ENCODE data around the gene CD2. TPM values are rescaled to one million over a fixed set of nuclear protein-coding genes. Genes with fewer than 3 reads are reported as not detected.

CD2 gene
- total RNA-seq, 2 donors from 2014 or later = 2.1 TPM; not detected in 1

DNA sequence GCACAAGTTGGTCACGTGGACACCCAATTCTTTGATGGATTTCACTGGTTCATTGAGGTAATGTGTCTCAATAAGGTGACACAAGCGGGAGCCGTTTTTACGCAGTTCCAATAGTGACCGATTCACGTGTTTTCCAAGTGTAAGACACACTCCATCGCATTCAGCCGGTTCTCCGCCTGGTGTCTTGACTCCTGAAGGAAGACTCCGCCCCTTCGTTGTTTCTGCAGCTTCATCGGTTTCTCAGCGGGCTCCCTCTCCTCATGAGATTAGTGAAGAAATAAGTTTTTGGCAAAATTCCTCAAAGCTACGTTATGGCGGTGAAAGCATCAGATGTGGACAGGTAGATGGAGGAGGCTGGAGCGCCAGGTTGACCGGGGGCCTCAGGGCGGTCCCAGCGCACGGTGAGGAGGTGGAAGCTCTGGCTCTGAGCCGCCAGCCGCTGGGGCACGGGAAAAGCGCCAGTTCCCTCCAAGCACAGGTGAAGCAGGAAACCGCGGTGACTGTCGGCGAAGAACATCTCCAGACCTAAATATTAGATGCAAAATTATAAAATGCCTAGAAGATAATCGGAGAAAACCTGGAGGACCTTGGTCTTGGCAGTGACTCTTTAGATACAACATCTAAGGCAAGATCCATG, 21.0 kb downstream of the CD2 start:
- DNase-seq (peak in 1 of 4 donors; percentile 17), ATAC-seq (no peak)
- H3K27me3 ChIP-seq = no peaks in the 10 kb centered on the region
- H3K4me3 ChIP-seq = no peak overlapping the region
- WGBS, 2 donors = 79 to 81% methylated on average over 29 of the region's 29 CpGs
- intact Hi-C loops (cut with DNase I) = no loop called here
- TF ChIP-seq POLR2A (IDR thresholded peaks at IDR 0.05) = no peak
- TF ChIP-seq, protein P1, sequence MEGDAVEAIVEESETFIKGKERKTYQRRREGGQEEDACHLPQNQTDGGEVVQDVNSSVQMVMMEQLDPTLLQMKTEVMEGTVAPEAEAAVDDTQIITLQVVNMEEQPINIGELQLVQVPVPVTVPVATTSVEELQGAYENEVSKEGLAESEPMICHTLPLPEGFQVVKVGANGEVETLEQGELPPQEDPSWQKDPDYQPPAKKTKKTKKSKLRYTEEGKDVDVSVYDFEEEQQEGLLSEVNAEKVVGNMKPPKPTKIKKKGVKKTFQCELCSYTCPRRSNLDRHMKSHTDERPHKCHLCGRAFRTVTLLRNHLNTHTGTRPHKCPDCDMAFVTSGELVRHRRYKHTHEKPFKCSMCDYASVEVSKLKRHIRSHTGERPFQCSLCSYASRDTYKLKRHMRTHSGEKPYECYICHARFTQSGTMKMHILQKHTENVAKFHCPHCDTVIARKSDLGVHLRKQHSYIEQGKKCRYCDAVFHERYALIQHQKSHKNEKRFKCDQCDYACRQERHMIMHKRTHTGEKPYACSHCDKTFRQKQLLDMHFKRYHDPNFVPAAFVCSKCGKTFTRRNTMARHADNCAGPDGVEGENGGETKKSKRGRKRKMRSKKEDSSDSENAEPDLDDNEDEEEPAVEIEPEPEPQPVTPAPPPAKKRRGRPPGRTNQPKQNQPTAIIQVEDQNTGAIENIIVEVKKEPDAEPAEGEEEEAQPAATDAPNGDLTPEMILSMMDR (IDR thresholded peaks at IDR 0.05) = no peak
- peaks cover 31% of the 10 kb centered on the region for H3K4me1 ChIP-seq
- H3K9me3 ChIP-seq = no peaks in the 10 kb centered on the region
- no peak overlapping the region for H3K27ac ChIP-seq
- H3K36me3 ChIP-seq (replicated peaks in 1 of 2; ENCODE audit: insufficient read depth in 1 of 2, low read depth in 2 of 2) = no peaks in the 10 kb centered on the region

DNA sequence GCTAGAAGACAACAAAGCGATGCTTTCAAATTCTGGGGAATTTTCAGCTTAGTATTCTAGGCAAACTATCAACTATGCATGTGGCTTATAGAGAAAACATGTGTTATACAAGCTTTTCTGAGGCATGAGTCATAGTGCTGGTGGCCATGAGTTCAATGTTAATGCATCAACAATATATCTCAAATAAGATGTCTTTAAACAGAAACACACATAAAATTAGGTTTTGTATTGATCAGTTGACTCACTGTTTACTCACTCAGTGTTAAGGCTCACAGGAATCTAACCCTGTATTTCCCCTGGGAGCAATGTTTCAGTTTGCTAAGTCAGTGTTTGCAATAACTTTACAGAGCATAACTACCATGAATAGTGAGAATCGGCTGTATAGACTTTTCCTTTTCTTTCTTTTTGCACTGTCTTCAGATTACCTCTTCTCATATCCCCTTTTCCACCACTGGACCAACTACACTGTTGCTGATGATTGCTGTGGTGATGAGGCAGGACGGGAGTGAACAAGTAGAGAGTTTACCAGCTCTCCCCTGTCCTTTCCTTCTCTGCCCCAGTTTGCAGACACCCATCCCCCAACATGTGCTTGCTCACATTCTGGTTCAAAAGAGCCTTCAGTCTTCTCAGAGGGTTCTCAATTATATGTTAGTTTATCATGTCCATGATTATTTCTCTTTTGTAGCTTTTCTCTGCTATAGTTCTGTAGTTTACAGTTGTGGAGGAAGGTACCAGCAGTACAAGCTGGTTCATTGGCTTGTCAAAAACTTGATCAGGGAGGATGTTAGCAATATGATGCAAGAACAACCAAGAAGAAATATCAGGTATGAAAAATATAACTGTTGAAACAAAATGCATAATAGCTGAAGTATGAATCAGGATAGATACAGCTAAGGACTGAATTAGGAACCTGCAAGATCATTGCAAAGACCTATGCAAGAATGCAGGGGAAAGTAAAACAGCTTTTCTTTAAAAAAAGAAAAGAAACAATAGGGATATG, 23.9 kb downstream of the CD2 start:
- peaks cover 12% of the 10 kb centered on the region for H3K4me1 ChIP-seq
- H3K4me3 ChIP-seq = no peak overlapping the region
- no peaks in the 10 kb centered on the region for H3K27me3 ChIP-seq
- H3K36me3 ChIP-seq (replicated peaks in 1 of 2; ENCODE audit: insufficient read depth in 1 of 2, low read depth in 2 of 2) = no peaks in the 10 kb centered on the region
- 36 to 39% methylated on average over 3 of the region's 3 CpGs for WGBS, 2 donors
- H3K9me3 ChIP-seq = no peaks in the 10 kb centered on the region
- DNase-seq (no peak), ATAC-seq (peak; percentile 71)
- intact Hi-C loops (cut with DNase I) = no loop called here
- no peak for TF ChIP-seq POLR2A (IDR thresholded peaks at IDR 0.05)
- TF ChIP-seq, protein P1 (IDR thresholded peaks at IDR 0.05) = no peak
- H3K27ac ChIP-seq = peak overlapping the region; percentile 36 to 72 (median 59)

DNA sequence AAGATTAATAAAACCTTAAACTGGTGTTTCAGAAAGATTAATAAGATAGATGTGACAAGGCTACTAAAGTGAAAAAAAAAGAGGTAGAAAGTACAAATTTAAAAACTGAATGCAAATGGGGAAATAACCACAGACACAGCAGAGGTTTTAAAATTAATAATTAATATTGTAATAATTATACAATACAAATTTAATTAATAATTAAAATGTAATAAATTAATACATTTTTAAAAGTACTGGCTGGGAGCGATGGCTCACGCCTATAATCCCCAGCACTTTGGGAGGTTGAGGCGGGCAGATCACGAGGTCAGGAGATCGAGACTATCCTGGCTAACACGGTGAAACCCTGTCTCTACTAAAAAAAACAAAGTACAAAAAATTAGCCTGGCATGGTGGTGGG, 26.8 kb downstream of the CD2 start:
- intact Hi-C loops (cut with DNase I) = no loop called here
- Histone ChIP-seq H3K27me3 (no peaks in the 10 kb centered on the region), H3K27ac (no peak overlapping the region), H3K4me3 (no peak overlapping the region), H3K4me1 (peaks cover 12% of the 10 kb centered on the region), H3K36me3 (replicated peaks in 1 of 2; ENCODE audit: insufficient read depth in 1 of 2, low read depth in 2 of 2) (no peaks in the 10 kb centered on the region), H3K9me3 (no peaks in the 10 kb centered on the region)
- no peak for ATAC-seq
- no peak for DNase-seq
- TF ChIP-seq, protein P1 (IDR thresholded peaks at IDR 0.05) = no peak
- TF ChIP-seq POLR2A (IDR thresholded peaks at IDR 0.05) = no peak
- 95 to 97% methylated on average over 6 of the region's 6 CpGs for WGBS, 2 donors

DNA sequence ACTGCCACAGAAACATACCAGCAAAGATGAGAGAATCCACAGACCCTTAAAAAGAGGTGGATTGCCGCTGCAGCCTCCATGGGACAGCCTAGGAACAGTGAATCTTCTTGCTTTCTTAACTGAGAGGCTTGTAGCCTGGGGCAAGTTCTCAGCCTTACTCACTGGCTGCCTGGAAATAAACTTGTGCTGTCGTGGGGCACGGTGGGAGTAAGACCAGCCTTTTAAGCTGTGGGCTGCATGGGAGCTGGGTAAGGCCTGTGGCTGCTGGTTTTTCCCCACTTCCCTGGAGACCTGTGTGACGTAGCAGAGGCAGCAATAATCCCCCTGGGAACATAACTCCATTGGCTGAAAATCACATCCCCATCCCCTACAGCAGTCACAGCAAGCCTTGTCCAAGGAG, 30.8 kb downstream of the CD2 start:
- TF ChIP-seq POLR2A (IDR thresholded peaks at IDR 0.05) = no peak
- TF ChIP-seq, protein P1 (IDR thresholded peaks at IDR 0.05) = no peak
- WGBS, 2 donors = 90 to 91% methylated on average over 4 of the region's 4 CpGs
- H3K4me3 ChIP-seq = no peak overlapping the region
- no peaks in the 10 kb centered on the region for H3K4me1 ChIP-seq
- intact Hi-C loops (cut with DNase I) = no loop called here
- DNase-seq = no peak
- no peak overlapping the region for H3K27ac ChIP-seq
- no peaks in the 10 kb centered on the region for H3K9me3 ChIP-seq
- no peaks in the 10 kb centered on the region for H3K36me3 ChIP-seq (replicated peaks in 1 of 2; ENCODE audit: insufficient read depth in 1 of 2, low read depth in 2 of 2)
- no peaks in the 10 kb centered on the region for H3K27me3 ChIP-seq
- ATAC-seq = no peak

Measured in body of pancreas (tissue), 4 donors.